Smooth muscle cell (in vitro differentiated cells): ENCODE data around the gene PRODH2. TPM values are rescaled to one million over a fixed set of nuclear protein-coding genes. Genes with fewer than 3 reads are reported as not detected.

ENCODE experiments used
- DNase-seq: peaks from one replicate; lab custom pipeline; 2025; ENCODE audit not compliant: unreplicated experiment; lab: John Stamatoyannopoulos, UW
- H2AFZ ChIP-seq: fragments of 200-600 bp; sonication (generic); 2 replicates; pipeline ENCODE4 v1.6.0; 2016; ENCODE audit warnings: antibody characterized with exemption, low read depth, mild to moderate bottlenecking
- H3F3A ChIP-seq: fragments of 200-600 bp; sonication (generic); 2 replicates; pipeline ENCODE4 v1.6.0; 2017; ENCODE audit warnings: antibody characterized with exemption, low read depth
- H3K27ac ChIP-seq: fragments of 200-600 bp; sonication (generic); 2 replicates; pipeline ENCODE4 v1.5.1; 2016; ENCODE audit warnings: low read depth, mild to moderate bottlenecking
- H3K27me3 ChIP-seq: fragments of 200-600 bp; sonication (generic); 2 replicates; pipeline ENCODE4 v1.6.1; 2016; ENCODE audit warnings: low read depth, mild to moderate bottlenecking
- H3K36me3 ChIP-seq: fragments of 200-600 bp; sonication (generic); 2 replicates; pipeline ENCODE4 v1.5.1; 2016; ENCODE audit warnings: low read depth
- H3K4me1 ChIP-seq: fragments of 200-600 bp; sonication (generic); 2 replicates; pipeline ENCODE4 v1.5.1; 2016; ENCODE audit warnings: low read depth
- H3K4me2 ChIP-seq: fragments of 200-600 bp; sonication (generic); 2 replicates; pipeline ENCODE4 v1.6.0; 2016; ENCODE audit warnings: mild to moderate bottlenecking
- H3K4me3 ChIP-seq: fragments of 200-600 bp; sonication (generic); 2 replicates; pipeline ENCODE4 v1.5.1; 2016; ENCODE audit warnings: mild to moderate bottlenecking
- H3K79me2 ChIP-seq: fragments of 200-600 bp; sonication (generic); 2 replicates; pipeline ENCODE4 v1.6.0; 2016; ENCODE audit warnings: low read depth, mild to moderate bottlenecking
- H3K9ac ChIP-seq: fragments of 200-600 bp; sonication (generic); 2 replicates; pipeline ENCODE4 v1.6.0; 2016; ENCODE audit warnings: low read depth
- H3K9me3 ChIP-seq: fragments of 200-600 bp; sonication (generic); replicated peaks from 2 replicates; pipeline ENCODE4 v1.5.1; 2016; ENCODE audit warnings: low read depth
- H4K20me1 ChIP-seq: fragments of 200-600 bp; sonication (generic); 2 replicates; pipeline ENCODE4 v1.6.0; 2016; ENCODE audit warnings: low read depth
- WGBS: methylation state at CpG from one replicate; pipeline ENCODE4 v1.1.7; 2016; ENCODE audit warnings: low lambda C conversion rate; 5-methylcytosine and 5-hydroxymethylcytosine counted together
- polyA plus RNA-seq: library from polyadenylated mRNA; unstranded; fragments of >200 nt; fragmentation: Nextera tagmentation; extraction: Ambion mirVana; gene quantifications from 2 replicates; pipeline ENCODE4 v1.2.1, GENCODE V29; 2016
- total RNA-seq: library from RNA; depleted of rRNA; stranded (reverse); fragments of >200 nt; gene quantifications from 2 replicates; pipeline ENCODE4 v1.2.3, GENCODE V29; 2014
- TF ChIP-seq, protein P1 (sequence below): fragments of 200-600 bp; sonication (generic); IDR thresholded peaks from 2 replicates; pipeline ENCODE4 v1.5.1; 2017; ENCODE audit warnings: borderline replicate concordance, mild to moderate bottlenecking, antibody characterized with exemption; ENCODE audit not compliant: insufficient read depth, poor library complexity, severe bottlenecking

Gene PRODH2
- total and polyA plus RNA-seq, 2 experiments from 2014 or later: not detected

DNA sequence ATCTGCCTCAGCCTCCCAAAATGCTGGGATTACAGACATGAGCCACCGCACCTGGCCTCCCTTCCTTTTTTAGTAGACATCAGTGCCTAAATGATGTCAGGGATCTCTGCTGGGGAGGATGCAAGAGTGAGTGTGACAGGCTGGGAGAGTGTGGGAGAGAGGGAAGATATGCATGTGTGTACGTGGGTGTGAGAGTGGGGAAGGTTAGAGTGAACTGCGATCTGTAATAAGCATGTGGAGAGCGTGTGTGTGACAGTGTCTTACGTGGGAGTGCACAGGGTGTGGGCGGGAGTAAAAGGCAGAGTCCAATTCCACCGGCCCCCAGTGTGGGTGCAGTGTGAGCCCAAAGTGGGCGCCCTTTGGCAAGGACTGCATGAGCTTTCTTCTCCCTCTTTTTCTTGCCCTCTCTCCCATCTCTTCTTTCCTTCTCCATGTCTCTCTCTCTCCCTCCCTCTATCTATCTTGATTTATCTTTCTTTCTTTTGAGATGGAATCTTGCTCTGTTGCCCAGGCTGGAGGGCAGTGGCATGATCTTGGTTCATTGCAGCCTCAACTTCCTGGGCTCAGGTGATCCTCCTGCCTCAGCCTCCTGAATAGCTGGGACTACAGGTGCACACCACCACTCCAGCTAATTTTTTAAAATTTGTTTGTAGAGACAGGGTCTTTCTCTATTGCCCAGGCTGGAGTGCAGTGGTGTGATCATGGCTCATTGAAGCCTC, 40.6 kb upstream of the PRODH2 start:
- WGBS: 80% methylated on average over 8 of the region's 8 CpGs
- no peaks in the 10 kb centered on the region for H4K20me1 ChIP-seq
- H3F3A ChIP-seq: no peaks in the 10 kb centered on the region
- H3K79me2 ChIP-seq: no peaks in the 10 kb centered on the region
- no peak overlapping the region for H3K4me2 ChIP-seq
- no peak overlapping the region for H2AFZ ChIP-seq
- peaks cover 88% of the 10 kb centered on the region for H3K27me3 ChIP-seq
- H3K9me3 ChIP-seq: no peaks in the 10 kb centered on the region
- DNase-seq: no peak
- H3K27ac ChIP-seq: no peak overlapping the region
- TF ChIP-seq, protein P1, sequence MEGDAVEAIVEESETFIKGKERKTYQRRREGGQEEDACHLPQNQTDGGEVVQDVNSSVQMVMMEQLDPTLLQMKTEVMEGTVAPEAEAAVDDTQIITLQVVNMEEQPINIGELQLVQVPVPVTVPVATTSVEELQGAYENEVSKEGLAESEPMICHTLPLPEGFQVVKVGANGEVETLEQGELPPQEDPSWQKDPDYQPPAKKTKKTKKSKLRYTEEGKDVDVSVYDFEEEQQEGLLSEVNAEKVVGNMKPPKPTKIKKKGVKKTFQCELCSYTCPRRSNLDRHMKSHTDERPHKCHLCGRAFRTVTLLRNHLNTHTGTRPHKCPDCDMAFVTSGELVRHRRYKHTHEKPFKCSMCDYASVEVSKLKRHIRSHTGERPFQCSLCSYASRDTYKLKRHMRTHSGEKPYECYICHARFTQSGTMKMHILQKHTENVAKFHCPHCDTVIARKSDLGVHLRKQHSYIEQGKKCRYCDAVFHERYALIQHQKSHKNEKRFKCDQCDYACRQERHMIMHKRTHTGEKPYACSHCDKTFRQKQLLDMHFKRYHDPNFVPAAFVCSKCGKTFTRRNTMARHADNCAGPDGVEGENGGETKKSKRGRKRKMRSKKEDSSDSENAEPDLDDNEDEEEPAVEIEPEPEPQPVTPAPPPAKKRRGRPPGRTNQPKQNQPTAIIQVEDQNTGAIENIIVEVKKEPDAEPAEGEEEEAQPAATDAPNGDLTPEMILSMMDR: no peak
- no peaks in the 10 kb centered on the region for H3K4me1 ChIP-seq
- no peaks in the 10 kb centered on the region for H3K36me3 ChIP-seq
- H3K4me3 ChIP-seq: no peak overlapping the region
- no peak overlapping the region for H3K9ac ChIP-seq

DNA sequence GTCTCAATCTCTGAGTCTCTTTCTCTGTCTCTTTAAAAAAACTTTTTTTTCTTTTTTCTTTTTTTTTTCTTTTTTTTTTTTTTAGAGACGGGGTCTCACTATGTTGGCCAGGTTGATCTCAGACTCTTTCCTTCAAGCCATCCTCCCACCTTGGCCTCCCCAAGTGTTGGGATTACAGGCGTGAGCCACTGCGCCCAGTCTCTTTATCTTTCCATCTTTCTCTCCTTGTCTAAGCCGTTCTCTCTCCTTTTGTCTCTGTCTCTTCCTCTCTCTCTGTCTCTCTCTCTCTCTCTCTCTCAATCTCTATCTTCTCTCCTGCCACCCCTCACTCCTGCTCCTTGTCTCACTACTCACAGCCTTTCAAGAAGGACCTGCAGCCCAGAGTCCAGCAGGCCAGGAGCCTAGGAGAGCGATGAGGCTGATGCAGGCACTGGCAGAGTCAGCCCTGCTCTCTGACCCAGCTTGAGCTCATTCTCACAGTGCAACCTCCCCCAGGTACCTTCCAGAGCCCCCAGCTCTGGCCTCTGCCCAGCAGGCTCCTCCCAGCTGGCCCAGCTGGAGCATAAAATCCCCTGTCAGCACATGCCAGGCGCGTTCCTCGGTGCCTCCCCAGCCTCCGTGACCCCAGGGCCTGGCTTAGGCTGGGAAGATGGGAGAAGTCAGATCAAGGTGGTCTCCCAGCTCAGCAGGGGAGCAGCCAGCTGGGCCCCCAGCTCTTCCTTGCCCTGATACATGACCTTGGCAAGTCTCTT, 39.6 kb upstream of the PRODH2 start, which contains the start of gene NPHS1:
Gene NPHS1, minus strand, starts transcription at position 476 of the 752 bp plus-strand sequence. CDS start 667 bp downstream, outside the sequence.
- no peak within 1 kb of the TSS for H2AFZ ChIP-seq
- DNase-seq: no peak
- H3K27ac ChIP-seq: no peak within 1 kb of the TSS
- TF ChIP-seq, protein P1: no peak
- WGBS: 60% methylated on average over 5 of the region's 9 CpGs
- H3K79me2 ChIP-seq: no peaks in the 10 kb centered on the region
- H3K4me1 ChIP-seq: no peaks in the 10 kb centered on the region
- no peaks in the 10 kb centered on the region for H3K9me3 ChIP-seq
- no peaks in the 10 kb centered on the region for H3F3A ChIP-seq
- no peak within 1 kb of the TSS for H3K4me3 ChIP-seq
- no peaks in the 10 kb centered on the region for H4K20me1 ChIP-seq
- H3K36me3 ChIP-seq: no peaks in the 10 kb centered on the region
- H3K4me2 ChIP-seq: no peak within 1 kb of the TSS
- peaks cover 87% of the 10 kb centered on the region for H3K27me3 ChIP-seq
- no peak within 1 kb of the TSS for H3K9ac ChIP-seq

DNA sequence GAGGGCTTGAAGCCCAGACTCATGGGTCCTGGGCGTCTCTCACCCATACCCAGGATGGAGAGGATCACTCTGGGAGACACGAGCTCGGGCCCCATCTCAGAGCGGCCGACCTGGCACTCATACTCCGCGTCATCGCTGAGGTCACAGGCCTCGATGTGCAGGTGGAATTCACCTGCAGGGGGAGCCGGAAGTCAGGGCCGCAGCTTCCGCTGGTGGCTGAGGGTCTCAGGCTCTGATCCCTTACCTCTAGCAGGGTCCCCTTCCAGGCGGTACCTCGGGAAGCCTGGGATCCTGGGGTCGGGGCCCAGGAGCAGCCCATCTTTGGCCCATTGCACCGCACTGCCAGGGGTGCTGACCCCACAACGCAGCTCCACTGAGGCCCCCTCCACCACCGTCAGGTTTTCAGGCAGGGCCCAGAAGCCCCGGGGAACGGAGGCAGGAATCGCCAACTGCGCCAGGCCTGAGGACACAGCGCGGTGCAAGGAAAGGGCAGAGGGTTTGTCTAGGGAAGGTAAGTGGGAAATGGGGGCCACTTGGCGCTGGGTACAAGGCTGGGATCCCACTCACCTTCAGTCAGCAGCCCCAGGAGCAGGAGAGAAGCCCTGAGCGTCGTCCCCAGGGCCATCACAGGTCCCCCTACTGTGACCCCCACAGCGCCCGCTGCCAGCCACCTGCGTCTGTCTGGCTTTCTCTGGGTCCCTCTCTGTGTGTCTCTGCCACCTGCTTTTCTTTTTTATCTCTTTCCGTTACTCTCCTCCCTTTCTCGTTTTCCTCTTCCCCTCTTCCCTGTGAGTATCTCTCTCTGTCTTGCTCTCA, 38.8 kb upstream of the PRODH2 start:
- H3K9ac ChIP-seq: no peak overlapping the region
- no peaks in the 10 kb centered on the region for H4K20me1 ChIP-seq
- no peaks in the 10 kb centered on the region for H3F3A ChIP-seq
- no peaks in the 10 kb centered on the region for H3K79me2 ChIP-seq
- DNase-seq: no peak
- no peaks in the 10 kb centered on the region for H3K36me3 ChIP-seq
- peaks cover 85% of the 10 kb centered on the region for H3K27me3 ChIP-seq
- no peak overlapping the region for H3K27ac ChIP-seq
- H3K4me1 ChIP-seq: no peaks in the 10 kb centered on the region
- 58% methylated on average over 28 of the region's 32 CpGs for whole genome bisulfite sequencing
- no peak overlapping the region for H3K4me2 ChIP-seq
- H2AFZ ChIP-seq: no peak overlapping the region
- no peaks in the 10 kb centered on the region for H3K9me3 ChIP-seq
- TF ChIP-seq, protein P1: no peak
- H3K4me3 ChIP-seq: no peak overlapping the region
